H9 (cell line): ENCODE data around the gene C4orf33. TPM values are rescaled to one million over a fixed set of nuclear protein-coding genes. Genes with fewer than 3 reads are reported as not detected.

Experiments used
- DNase-seq: peaks from one replicate; pipeline ENCODE4 v3.0.0-alpha.2; 2017
- H2AFZ ChIP-seq: one replicate; pipeline ENCODE4 v1.6.1; 2013; ENCODE audit warnings: mild to moderate bottlenecking, low read length, control low read depth, moderate library complexity
- H2AK5ac ChIP-seq: 2 replicates; pipeline ENCODE4 v1.6.1; 2013; ENCODE audit warnings: low read length, control low read depth, mixed read lengths; ENCODE audit not compliant: insufficient read length
- H2BK120ac ChIP-seq: one replicate; pipeline ENCODE4 v1.6.1; 2013; ENCODE audit warnings: low read depth, mild to moderate bottlenecking, low read length, control low read depth, inconsistent platforms; ENCODE audit not compliant: poor library complexity, severe bottlenecking
- H2BK12ac ChIP-seq: 2 replicates; pipeline ENCODE4 v1.6.1; 2013; ENCODE audit warnings: low read length, control low read depth, mixed read lengths, low read depth; ENCODE audit not compliant: insufficient read length
- H2BK15ac ChIP-seq: 2 replicates; pipeline ENCODE4 v1.6.1; 2013; ENCODE audit warnings: low read depth, low read length, control low read depth
- H2BK20ac ChIP-seq: one replicate; pipeline ENCODE4 v1.6.1; 2013; ENCODE audit warnings: low read depth, mild to moderate bottlenecking, low read length, control low read depth, inconsistent platforms; ENCODE audit not compliant: poor library complexity, severe bottlenecking
- H2BK5ac ChIP-seq: 2 replicates; pipeline ENCODE4 v1.6.1; 2013; ENCODE audit warnings: low read length, control low read depth, mixed read lengths; ENCODE audit not compliant: insufficient read length
- H3K14ac ChIP-seq: 2 replicates; pipeline ENCODE4 v1.6.1; 2013; ENCODE audit warnings: low read length, control low read depth; ENCODE audit not compliant: insufficient read depth
- H3K18ac ChIP-seq: 2 replicates; pipeline ENCODE4 v1.6.1; 2013; ENCODE audit warnings: low read depth, mild to moderate bottlenecking, mixed read lengths, low read length, control low read depth; ENCODE audit not compliant: insufficient read length
- H3K23ac ChIP-seq: 2 replicates; pipeline ENCODE4 v1.6.1; 2013; ENCODE audit warnings: low read length, control low read depth, mixed read lengths, low read depth; ENCODE audit not compliant: insufficient read length
- H3K23me2 ChIP-seq: 2 replicates; pipeline ENCODE4 v1.6.1; 2013; ENCODE audit warnings: low read depth, mild to moderate bottlenecking, mixed read lengths, low read length, control low read depth; ENCODE audit not compliant: insufficient read length, poor library complexity, severe bottlenecking
- H3K27ac ChIP-seq: 2 replicates; pipeline ENCODE4 v1.5.1; 2013; ENCODE audit warnings: low read length, control low read depth, mixed read lengths, low read depth; ENCODE audit not compliant: insufficient read length
- H3K27me3 ChIP-seq: 2 replicates; pipeline ENCODE4 v1.6.1; 2013; ENCODE audit warnings: low read length, control low read depth, inconsistent platforms; ENCODE audit not compliant: insufficient read depth
- H3K4ac ChIP-seq: 2 replicates; pipeline ENCODE4 v1.6.1; 2013; ENCODE audit warnings: low read depth, mild to moderate bottlenecking, control low read depth, inconsistent platforms, low read length, moderate library complexity
- H3K4me1 ChIP-seq: 2 replicates; pipeline ENCODE4 v1.6.1; 2013; ENCODE audit warnings: low read length, control low read depth, inconsistent platforms; ENCODE audit not compliant: insufficient read depth
- H3K4me2 ChIP-seq: 2 replicates; pipeline ENCODE4 v1.6.1; 2013; ENCODE audit warnings: low read length, control low read depth, mixed read lengths; ENCODE audit not compliant: insufficient read length, insufficient read depth
- H3K56ac ChIP-seq: 2 replicates; pipeline ENCODE4 v1.6.1; 2013; ENCODE audit warnings: low read depth, mild to moderate bottlenecking, mixed read lengths, low read length, control low read depth; ENCODE audit not compliant: insufficient read length
- H3K79me1 ChIP-seq: 2 replicates; pipeline ENCODE4 v1.6.1; 2013; ENCODE audit warnings: low read depth, mild to moderate bottlenecking, moderate library complexity, low read length, control low read depth, inconsistent platforms; ENCODE audit not compliant: insufficient read depth, poor library complexity, severe bottlenecking
- H3K79me2 ChIP-seq: 2 replicates; pipeline ENCODE4 v1.6.1; 2013; ENCODE audit warnings: low read length, control low read depth, inconsistent platforms; ENCODE audit not compliant: insufficient read depth
- H3K9ac ChIP-seq: 2 replicates; pipeline ENCODE4 v1.6.1; 2013; ENCODE audit warnings: low read length, control low read depth, mixed read lengths; ENCODE audit not compliant: insufficient read length; ENCODE audit errors: extremely low read depth
- H3K9me3 ChIP-seq: one replicate; pipeline ENCODE4 v1.6.1; 2013; ENCODE audit warnings: low read depth, low read length, inconsistent platforms; ENCODE audit not compliant: control insufficient read depth
- H3T11ph ChIP-seq: one replicate; pipeline ENCODE4 v1.6.1; 2013; ENCODE audit warnings: mild to moderate bottlenecking, low read length, control low read depth, inconsistent platforms
- H4K20me1 ChIP-seq: one replicate; pipeline ENCODE4 v1.6.1; 2013; ENCODE audit not compliant: control insufficient read depth, insufficient read length, insufficient read depth
- H4K5ac ChIP-seq: 2 replicates; pipeline ENCODE4 v1.6.1; 2013; ENCODE audit warnings: low read depth, mild to moderate bottlenecking, mixed read lengths, low read length, control low read depth; ENCODE audit not compliant: insufficient read length
- H4K8ac ChIP-seq: replicated peaks from 2 replicates; pipeline ENCODE4 v1.6.1; 2013; ENCODE audit warnings: low read length, control low read depth, mixed read lengths, low read depth; ENCODE audit not compliant: insufficient read length
- H4K91ac ChIP-seq: 2 replicates; pipeline ENCODE4 v1.6.1; 2013; ENCODE audit warnings: low read depth, mild to moderate bottlenecking, moderate library complexity, mixed read lengths, low read length, control low read depth; ENCODE audit not compliant: insufficient read length
- H3K27ac Mint-ChIP-seq, 3 experiments: 2 replicates in 2 of 3; 3 replicates in 1 of 3; pipeline ENCODE4 v1.8.0; 2020 to 2021; ENCODE audit warnings: mixed read lengths in 3 of 3, mild to moderate bottlenecking in 1 of 3, moderate library complexity in 1 of 3
- H3K27me3 Mint-ChIP-seq: 2 replicates; pipeline ENCODE4 v1.8.0; 2021; ENCODE audit warnings: low read depth, mild to moderate bottlenecking, moderate library complexity, mixed read lengths
- H3K36me3 Mint-ChIP-seq, 3 experiments: 2 replicates in 2 of 3; 3 replicates in 1 of 3; pipeline ENCODE4 v1.8.0; 2020 to 2021; ENCODE audit warnings: low read depth in 3 of 3, mixed read lengths in 3 of 3; ENCODE audit not compliant: insufficient read depth in 1 of 3
- H3K4me1 Mint-ChIP-seq, 2 experiments: 2 replicates each; pipeline ENCODE4 v1.8.0; 2020; ENCODE audit warnings: mixed read lengths in 2 of 2
- H3K4me3 Mint-ChIP-seq, 2 experiments: 2 replicates in 1 of 2; 3 replicates in 1 of 2; pipeline ENCODE4 v1.8.0; 2020 to 2021; ENCODE audit warnings: mild to moderate bottlenecking in 2 of 2, mixed read lengths in 2 of 2, moderate library complexity in 1 of 2
- H3K9me3 Mint-ChIP-seq, 2 experiments: 2 replicates in 1 of 2; 3 replicates in 1 of 2; pipeline ENCODE4 v1.8.0; 2020; ENCODE audit warnings: mild to moderate bottlenecking in 2 of 2, mixed read lengths in 2 of 2, moderate library complexity in 1 of 2
- CTCF ChIP-seq: fragments of 200-600 bp; sonication (generic); conservative IDR thresholded peaks from 3 replicates; pipeline ENCODE4 v1.8.0; 2021; ENCODE audit warnings: antibody characterized with exemption, mild to moderate bottlenecking
- WGBS: extraction: QIAGEN DNeasy Blood & Tissue Kit; methylation state at CpG from one replicate; pipeline ENCODE4 v1.1.7; 2013; ENCODE audit warnings: missing lambda C conversion rate, low lambda C conversion rate, mixed read lengths; ENCODE audit not compliant: insufficient read length; ENCODE audit errors: extremely low coverage; 5-methylcytosine and 5-hydroxymethylcytosine counted together
- total RNA-seq: library from RNA; stranded (reverse); gene quantifications from 2 replicates; pipeline ENCODE4 v1.2.1, GENCODE V29; 2021

C4orf33 gene
- total RNA-seq, 1 experiment from 2014 or later, result 7.4 TPM

- Histone ChIP-seq H3K27me3 (no peaks in the 10 kb centered on the region), H3K9ac (no peak overlapping the region), H3K4me2 (no peak overlapping the region), H4K20me1 (no peaks in the 10 kb centered on the region), H3K4ac (no peak overlapping the region), H2AFZ (no peak overlapping the region), H4K8ac (no peak overlapping the region), H3K23ac (no peak overlapping the region), H3K56ac (no peak overlapping the region), H3K79me1 (no peaks in the 10 kb centered on the region), H3K79me2 (no peaks in the 10 kb centered on the region), H2BK120ac (no peak overlapping the region), H4K5ac (no peak overlapping the region), H3T11ph (no peak overlapping the region), H2BK5ac (no peak overlapping the region), H3K14ac (no peak overlapping the region), H3K23me2 (no peaks in the 10 kb centered on the region), H3K27ac (no peak overlapping the region), H3K18ac (no peak overlapping the region), H3K9me3 (no peaks in the 10 kb centered on the region), H3K4me1 (no peaks in the 10 kb centered on the region), H2BK20ac (no peak overlapping the region), H4K91ac (no peak overlapping the region), H2BK15ac (no peak overlapping the region), H2AK5ac (no peak overlapping the region), H2BK12ac (no peak overlapping the region)
- Mint-ChIP-seq H3K36me3 (no peaks in the 10 kb centered on the region), H3K9me3 (no peaks in the 10 kb centered on the region), H3K4me3 (no peak overlapping the region), H3K27me3 (no peaks in the 10 kb centered on the region), H3K4me1 (peaks cover 0 to 6% of the 10 kb centered on the region in 2 experiments; a peak in 1 of 4 replicates), H3K27ac (no peak overlapping the region)
- no peak; the same call in 2 of the 3 replicates for TF ChIP-seq CTCF
- no peak for DNase-seq
- no CpG with 5 or more reads among the region's 2 CpGs for WGBS
Measured at GRCh38 chr4:129146639-129147038, 50.7 kb downstream of the C4orf33 start.
